K562 treated with DMSO at 1 percent for 4 hours (cell line): ENCODE data around the gene TTC39B. TPM values are rescaled to one million over a fixed set of nuclear protein-coding genes. Genes with fewer than 3 reads are reported as not detected.

Source experiments
- total RNA-seq: library from RNA; unstranded; fragments of 300-600 nt; gene quantifications from 2 replicates; pipeline ENCODE4 v1.2.3, GENCODE V29; 2022; ENCODE audit not compliant: insufficient read depth

TTC39B gene
- 0.90 and 3.1 TPM in 2 replicates for total RNA-seq

DNA sequence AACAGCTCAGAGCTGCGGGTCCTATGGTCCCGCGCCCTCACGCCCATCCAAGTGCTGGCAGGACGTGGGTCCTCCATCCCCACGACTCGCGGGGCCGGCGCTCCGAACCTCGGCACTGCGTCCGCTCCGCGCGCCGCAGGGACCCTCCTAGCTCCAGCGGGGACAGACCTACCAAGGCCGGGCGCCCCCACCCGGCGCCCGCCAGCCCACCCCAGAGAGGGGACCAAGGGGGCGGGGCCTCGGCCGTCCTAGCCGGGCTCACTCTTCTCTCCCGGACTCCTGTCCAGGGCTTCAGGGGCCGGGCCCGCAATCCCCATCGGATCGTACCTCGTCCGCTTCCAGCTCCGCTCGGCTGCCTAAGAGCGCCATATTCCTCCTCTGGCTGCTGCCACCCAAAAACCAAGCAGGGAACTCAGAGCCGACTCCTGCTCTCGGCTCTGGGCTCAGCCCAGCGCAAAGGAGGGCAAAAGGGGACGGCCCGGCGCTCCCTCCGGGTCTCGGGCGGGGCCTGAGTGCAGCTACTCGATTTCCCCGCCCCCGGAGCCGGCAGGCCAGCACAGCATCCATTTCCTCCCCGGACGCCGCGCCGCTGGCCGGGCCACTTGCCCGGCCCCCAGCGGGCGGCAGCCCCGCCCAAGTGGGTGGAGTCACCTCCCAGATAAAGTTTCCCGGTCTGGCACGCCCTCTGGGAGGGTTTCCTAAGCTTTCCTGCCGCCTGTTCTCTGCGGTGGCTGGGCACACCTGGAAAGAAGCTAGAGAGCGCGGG lies at the start of gene TTC39B:
TSS of gene TTC39B (minus strand) at position 460 of the 766 bp plus-strand sequence. CDS start at position 369, 91 bp downstream.

Other genes starting within 250 kb of the TTC39B start
- gene SNAPC3, start 115.7 kb upstream of the TTC39B start, total RNA-seq = 7.9 and 11.6 TPM in 2 replicates
- 63.0 and 107 TPM in 2 replicates for gene PSIP1, start 203.8 kb upstream of the TTC39B start, total RNA-seq
- not detected in 2 replicates for gene CCDC171, start 245.8 kb upstream of the TTC39B start, total RNA-seq